ENCODE data around the gene MRAP2.
"Not testable (repeated sequence)": the region's sequence is repeated elsewhere in the genome, so short reads cannot be mapped to it uniquely, and the experiment has no call there.

DNA sequence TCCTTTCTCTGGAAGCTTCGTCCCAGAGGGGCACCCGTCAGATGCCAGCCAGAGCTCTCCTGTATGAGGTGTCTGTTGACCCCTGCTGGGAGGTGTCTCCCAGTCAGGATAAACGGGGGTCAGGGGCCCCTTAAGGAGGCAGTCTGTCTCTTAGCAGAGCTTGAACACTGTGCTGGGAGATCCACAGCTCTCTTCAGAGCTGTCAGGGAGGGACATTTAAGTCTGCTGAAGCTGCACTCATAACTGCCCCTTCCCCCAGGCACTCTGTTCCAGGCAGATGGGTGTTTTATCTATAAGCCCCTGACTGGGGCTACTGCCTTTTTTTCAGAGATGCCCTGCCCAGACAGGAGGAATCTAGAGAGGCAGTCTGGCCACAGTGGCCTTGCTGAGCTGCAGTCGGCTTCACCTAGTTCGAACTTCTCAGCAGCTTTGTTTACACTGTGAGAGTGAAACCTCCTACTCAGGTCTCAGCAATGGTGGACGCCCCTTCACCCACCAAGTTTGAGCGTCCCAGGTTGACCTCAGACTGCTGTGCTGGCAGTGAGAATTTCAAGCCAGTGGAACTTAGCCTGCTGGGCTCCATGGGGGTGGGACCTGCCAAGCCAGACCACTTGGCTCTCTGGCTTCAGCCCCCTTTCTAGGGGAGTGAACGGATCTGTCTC lies 81.5 kb downstream of the MRAP2 start:
- TF ChIP-seq PAX5 (IDR thresholded peaks at IDR 0.05; ENCODE audit: insufficient read depth, low read length, severe bottlenecking); POLR2A (IDR thresholded peaks at IDR 0.05; ENCODE audit: low read depth, low read length); POLR2AphosphoS5 (IDR thresholded peaks at IDR 0.05; ENCODE audit: low read depth, low read length); TAF1 (IDR thresholded peaks at IDR 0.05; ENCODE audit: low read depth, low read length); SPI1 (IDR thresholded peaks at IDR 0.05; ENCODE audit: low read depth, low read length); POU2F2 (IDR thresholded peaks at IDR 0.05; ENCODE audit: low read depth, low read length): not testable (repeated sequence)
